Stimulated activated CD8-positive, alpha-beta memory T cell treated with anti-CD3 and anti-CD28 coated beads, Interleukin-7, amount 100 ng/mL, for 1 hour (primary cell): ENCODE data around the gene PODXL2.
"Not testable (repeated sequence)": the region's sequence is repeated elsewhere in the genome, so short reads cannot be mapped to it uniquely, and the experiment has no call there.

ENCODE experiments used
- DNase-seq, 2 donors: peaks; one replicate each; pipeline ENCODE4 v3.0.0-alpha.2; 2020; ENCODE audit warnings: low read depth in 2 of 2

PODXL2 gene

DNA sequence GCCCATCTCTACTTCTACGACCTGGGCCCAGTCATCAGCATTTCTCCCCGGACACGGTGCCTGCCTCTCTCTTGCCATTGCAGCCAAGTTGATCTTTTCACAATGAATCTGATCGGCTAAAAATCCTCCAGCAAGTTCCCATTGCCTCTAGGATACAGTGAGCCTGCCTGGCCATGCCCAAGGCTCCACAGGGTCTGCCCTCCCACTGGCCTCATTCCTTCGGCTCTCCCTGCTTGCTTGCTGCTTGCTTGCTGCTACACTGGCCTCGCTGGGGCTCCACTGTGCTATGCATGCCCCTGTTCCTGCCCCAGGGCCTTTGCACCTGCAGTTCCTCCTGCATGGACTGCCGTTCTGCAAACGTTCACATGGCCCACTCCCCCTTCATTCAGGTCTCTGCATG is 45.8 kb downstream of the PODXL2 start:
- DNase-seq, result no peak

DNA sequence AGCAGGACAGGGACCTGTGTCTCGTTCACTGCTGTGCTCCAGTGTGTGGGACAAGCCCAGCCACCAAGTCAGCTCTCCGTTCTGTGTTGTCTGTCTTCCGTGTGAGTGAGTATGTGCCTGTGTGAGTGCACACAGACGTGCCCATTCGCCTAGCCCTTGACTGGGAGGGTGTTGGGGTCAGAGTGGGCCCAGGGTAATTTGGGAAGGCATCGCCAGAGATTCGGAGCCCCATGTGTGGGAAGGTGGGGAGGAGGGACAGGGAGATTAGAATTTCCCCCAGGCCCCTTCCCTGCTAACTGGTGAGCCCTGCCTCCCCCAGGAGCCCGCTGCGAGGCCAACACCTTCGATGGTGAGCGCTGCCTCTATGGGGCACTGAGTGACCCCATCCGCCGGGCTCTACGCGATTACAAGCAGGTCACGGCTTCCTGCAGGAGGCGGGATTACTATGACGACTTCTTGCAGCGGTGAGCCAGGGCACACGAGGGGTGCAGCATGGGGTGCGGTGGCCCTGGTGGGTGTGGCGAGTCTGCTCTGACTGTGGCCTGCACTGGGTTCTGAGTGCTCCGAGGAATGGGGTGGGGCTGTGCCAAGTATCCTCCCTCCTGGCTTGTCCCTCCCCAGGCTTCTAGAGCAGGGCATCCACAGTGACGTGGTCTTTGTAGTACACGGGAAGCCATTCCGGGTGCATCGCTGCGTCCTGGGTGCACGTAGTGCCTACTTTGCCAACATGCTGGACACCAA is 46.8 kb downstream of the PODXL2 start:
- no peak for DNase-seq

DNA sequence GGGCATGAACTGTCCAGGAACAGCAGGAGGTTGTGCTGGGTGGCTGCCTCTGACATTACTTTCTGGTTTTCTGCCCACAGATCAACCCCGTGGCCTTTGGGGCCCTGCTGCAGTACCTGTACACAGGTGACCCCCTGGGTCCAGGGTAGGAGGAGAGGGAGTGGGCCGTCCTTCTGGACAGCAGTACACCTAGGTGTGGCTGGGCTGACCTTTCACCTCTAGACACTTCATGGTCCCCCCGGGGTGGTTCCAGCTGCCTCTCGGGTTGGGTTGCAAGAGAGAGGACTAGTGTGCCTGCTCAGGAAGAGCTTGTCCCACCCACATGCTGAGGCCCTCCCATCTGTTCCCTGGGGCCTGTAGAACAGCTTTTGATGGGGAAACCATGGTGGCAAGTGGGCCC is 47.5 kb downstream of the PODXL2 start:
- DNase-seq, result no peak

DNA sequence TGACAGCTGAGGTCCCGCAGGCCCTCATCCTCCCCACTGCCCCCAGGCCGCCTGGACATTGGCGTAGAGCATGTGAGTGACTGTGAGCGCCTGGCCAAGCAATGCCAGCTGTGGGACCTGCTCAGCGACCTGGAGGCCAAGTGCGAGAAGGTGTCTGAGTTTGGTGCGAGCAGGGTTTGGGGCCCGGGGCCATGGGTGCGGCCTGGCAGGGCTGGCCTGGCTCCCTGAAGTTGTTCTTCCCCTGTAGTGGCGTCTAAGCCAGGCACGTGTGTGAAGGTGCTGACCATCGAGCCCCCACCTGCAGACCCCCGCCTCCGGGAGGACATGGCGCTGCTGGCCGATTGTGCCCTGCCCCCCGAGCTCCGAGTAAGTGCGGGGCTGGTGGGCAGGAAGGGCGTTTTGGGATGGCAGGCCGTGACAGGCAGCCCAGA is 48.0 kb downstream of the PODXL2 start:
- DNase-seq, result no peak

DNA sequence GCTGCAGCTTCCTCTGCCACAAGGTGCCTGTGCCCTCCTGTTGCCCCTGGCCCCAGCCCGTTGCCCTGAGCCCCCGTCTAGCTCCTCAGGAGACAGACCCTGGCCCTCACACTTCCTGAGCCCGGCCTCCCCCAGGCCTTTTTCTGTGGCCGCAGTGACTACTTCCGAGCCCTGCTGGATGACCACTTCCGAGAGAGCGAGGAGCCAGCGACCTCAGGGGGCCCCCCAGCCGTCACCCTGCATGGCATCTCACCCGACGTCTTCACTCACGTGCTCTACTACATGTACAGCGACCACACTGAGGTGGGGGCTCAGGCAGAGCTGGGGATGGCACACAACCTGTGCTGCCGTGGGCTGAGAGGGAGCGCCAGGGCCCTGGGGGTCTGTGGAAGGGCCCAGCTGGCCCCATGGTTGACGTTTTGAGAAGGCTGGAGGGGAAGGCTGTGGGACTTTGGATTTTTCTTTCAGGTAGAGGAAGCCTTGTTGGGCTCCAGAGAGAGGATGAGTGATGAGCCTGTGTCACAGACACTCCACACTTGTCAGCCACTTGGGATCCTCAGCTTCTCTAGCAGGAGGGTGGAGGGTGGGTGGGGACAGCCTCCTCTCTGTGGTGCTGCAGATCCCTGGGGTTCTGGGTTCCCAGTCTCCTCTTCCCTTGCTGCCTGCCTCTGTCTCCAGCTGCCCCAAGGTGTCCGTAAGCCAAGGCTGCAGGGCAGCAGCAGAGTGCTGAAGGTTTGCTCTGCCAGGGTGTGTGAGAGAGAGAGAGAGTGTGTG is 48.7 kb downstream of the PODXL2 start:
- no peak for DNase-seq

DNA sequence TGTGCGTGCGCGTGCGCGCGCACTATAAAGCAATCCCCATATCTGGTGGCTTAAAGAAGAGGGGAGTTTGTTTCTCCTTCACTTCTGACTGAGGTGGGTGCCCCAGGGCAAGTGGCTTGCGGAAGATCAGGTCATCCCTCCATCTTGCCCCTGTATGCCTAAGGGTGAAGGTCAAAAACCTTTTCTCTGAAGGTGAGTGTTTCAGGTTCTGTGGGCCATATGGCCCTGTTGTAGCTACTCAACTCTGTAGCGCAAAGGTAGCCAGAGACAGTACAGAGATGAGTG is 49.3 kb downstream of the PODXL2 start:
- DNase-seq, result no peak

DNA sequence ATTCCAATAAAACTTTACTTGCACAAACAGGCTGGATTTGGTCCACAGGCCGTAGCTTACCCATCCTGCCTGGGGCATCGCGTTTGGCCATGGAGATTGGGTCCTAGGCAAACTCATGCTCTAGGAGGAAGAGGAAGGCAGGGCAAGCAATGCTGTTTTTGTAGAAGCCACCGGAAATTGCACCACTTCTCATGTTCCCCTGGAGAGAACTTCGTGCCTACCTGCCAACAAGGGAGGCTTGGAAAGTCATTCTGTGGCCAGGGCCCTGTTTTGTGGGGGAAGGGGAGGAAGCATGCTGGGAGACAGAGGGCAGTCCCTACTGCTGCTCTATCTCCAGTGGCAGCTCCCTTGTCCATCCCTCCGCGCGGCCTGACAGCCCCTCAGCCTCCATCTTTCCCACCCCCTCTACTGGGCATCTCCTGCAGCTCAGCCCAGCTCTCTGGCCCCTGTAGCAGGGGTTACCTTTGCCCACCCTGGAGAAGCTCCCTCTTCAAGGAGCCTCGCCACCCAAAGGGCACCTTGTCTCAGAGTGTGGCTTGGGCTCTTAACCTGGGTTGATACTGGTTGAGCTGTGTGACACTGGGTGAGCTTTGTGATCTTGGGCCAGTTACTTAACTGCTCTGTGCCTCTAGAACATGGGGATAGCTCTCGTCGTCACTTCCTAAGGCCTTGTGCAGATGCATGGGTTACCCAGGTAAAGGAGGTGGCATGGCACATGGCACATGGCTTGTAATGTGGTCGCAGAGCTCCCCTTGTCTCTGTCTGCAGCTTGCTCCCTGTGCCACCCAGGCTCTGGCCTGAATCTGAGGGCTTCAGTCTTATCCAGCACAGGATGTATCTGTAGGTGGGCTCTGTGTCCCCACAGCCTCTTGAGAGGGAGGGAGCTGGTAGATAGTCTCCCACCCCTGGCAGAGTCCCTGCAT is 49.9 kb downstream of the PODXL2 start:
- DNase-seq, result no peak

DNA sequence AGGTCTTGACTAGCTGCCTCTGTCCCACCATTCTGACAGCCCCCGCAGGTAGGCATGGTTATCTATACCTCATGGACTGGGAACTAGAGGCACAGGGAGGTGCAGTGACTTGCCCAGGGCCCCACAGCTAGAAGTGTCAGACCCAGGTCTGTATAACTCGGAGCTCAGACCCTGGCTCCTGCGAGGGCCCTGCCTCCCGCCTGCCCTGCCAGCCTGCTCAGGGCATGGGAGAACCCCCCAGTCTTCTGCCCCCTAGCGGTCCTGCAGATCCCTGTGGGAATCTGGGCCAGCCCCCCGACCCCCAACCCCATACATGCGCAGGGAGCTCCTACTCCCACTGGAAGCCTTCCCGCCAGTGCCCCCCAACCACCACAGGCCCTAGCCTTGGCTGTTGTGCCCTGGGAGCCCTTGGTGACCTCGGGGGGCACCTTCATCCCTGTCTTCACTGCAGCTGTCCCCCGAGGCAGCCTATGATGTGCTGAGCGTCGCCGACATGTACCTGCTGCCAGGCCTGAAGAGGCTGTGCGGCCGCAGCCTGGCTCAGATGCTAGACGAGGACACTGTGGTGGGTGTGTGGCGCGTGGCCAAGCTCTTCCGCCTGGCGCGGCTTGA is 50.7 kb downstream of the PODXL2 start:
- DNase-seq, result no peak

DNA sequence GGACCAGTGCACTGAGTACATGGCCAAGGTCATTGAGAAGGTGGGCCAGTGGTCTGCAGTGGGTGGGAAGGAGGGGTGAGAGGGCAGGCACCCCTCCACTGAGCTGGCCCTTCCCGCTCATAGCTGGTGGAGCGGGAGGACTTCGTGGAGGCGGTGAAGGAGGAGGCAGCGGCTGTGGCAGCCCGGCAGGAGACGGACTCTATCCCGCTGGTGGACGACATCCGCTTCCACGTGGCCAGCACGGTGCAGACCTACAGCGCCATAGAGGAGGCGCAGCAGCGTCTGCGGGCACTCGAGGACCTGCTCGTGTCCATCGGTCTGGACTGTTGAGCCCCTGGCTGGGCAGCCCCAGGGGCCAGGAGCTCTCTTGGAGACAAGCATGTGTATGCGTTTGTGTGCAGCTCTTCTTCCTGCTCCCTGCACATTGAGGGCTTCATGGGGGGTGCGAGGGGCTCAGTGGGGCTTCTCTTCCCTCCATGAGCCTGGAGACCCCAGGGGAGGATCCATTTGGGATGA is 51.2 kb downstream of the PODXL2 start:
- no peak for DNase-seq

DNA sequence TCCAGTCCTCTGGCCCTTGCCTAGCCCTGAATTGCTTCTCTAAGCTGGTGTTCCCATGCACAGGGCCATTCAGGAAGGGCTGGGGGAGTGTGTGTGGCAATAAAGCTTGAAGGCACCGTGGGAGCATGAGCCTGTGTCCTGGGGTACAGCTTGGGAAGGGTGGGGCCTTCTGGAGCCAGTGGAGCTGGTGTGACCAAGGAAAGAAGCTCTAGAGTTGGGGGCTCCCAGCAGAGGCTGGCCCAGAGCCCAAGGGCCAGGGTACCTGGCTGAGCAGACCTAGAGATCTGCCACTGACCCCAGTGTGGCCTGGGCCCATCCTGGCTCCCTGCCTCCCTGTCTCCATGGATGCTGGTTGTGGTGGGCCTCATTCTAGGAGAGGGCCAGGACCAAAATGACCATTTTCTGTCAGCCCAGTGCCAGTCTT is 51.8 kb downstream of the PODXL2 start:
- no peak for DNase-seq

DNA sequence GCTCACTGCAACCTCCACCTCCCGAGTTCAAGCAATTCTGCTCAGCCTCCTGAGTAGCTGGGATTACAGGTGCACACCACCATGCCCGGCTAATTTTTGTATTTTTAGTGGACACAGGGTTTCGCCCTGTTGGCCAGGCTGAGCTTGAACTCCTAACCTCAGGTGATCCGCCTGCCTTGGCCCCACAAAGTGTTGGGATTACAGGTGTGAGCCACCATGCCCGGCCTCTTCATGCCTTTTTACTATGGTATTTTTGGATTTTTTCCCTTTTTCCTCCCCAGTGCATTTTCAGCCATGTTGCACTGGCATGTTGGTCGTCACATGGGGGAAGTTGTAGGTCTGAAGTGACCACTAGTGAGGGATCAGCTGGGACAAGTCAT is 53.2 kb downstream of the PODXL2 start:
- not testable (repeated sequence) for DNase-seq

DNA sequence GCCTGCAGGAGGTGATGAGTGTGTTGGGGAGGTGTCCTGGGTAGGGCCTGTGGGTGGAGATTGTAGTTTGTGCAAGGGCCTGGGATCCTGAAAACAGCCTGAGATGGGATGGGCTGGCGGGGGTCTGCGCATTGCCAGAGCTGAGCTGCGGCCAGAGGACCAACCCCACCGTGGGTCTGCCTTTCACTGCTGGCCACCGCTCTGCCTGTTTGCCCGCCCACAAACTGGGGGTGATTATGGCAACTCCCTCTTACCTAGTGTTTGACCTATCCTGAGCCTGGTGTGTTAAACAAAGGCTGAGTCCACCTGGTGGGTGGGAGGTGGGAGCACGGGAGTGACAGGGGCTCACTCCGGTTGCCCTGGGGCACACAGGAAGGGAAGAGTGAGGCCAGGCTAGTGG is 53.6 kb downstream of the PODXL2 start:
- DNase-seq, result no peak

DNA sequence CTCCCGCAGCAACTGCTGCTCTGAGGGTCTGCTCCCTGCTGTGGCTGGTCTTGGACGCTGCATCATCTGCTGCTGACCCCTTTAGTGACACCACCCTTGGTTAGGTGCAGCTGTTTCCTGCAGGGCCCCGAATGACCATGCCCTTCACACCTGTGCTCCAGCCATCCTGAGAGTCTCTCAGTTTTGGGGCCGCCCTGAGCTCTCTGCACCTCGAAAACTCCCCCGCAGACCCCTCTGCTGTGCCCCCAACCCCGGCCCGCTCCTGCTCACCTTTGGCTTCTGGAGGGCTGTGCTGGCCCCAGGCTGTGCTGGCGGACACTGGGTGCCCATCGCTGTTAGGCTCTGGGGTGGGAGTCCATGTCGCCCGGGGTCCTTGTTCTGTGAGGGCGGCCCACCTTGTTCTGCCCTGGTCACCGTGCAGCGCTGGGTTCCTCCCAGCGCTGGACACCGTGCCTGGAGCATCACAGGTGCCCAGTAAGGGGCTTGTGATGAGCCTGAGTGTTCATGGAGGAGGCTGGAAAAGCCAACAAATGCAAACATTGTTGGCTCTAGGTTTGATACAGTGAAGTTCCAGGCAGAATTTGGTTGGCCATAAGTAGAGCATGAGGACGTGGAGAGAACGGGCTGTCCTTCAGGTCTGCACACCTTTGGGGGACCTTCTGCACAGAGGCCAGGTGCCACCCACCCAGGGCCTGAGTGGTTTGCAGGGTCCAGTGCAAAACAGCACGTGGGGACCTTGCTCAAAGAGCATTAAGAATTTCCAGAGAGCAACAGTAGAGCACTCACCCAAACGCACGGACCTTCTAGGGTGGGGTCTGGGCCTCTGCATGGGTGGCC is 56.1 kb downstream of the PODXL2 start:
- no peak for DNase-seq

DNA sequence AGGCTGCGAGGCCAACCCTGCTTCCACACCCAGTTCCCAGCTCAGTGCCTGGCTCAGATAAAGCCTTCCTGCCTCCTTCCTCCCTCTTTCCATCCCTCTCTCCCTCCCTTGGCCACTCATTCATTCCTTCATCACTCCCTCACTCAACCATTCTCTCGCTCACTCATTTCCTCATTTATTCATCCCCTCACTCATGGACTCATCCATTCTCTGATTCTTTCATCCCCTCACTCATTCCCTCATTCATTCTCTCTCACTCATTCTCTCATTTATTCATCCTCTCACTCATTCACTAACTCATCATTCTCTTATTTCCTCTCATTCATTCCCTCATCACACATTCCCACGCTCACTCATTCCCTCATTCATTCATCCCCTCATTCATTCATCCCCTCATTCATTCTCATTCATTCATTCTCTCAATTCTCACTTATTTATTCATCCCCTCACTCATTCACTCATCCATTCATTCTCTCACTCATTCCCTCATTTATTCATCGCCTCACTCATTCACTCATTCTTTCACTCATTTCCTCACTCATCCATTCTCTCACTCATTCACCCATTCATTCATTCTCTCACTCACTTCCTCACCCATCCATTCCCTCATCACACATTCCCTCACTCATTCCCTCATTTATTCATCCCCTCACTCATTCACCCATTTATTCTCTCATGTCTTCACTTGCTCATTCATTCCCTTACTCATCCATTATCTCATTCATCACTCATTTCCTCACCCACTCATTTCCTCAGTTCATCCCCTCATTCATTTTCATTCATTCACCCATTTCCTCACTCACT is 56.9 kb downstream of the PODXL2 start:
- no peak for DNase-seq

DNA sequence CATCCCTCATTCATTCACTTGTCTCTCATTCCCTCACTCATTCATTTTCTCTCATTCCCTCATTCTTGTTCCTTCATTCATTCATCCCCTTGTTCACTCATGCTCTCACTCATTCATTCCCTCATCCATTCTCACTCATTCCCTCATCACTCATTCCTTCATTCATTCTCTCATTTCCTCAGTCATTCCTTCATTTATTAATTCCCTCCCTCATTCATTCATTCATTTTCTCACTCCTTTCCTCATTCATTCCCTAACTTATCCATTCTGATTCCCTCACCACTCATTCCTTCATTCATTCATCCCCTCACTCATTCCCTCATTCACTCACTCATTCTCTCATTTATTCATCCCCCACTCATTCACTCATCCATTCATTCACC is 57.5 kb downstream of the PODXL2 start:
- DNase-seq, result no peak

DNA sequence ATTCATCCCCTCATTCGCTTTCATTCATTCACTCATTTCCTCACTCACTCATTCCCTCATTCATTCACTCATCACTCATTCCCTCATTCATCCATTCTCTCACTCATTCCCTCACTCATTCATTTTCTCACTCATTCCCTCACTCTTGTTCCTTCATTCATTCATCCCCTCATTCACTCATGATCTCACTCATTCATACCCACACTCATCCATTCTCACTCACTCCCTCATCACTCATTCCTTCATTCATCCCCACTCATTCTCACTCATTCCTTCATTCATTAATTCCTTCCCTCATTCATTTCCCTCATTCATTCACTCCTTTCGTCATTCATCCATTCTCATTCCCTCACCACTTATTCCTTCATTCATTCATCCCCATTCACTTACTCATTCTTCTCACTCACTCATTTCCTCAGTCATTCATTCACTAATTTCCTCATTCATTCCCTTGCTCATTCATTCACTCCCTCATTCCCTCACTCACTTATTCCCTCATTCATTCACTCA is 58.3 kb downstream of the PODXL2 start:
- DNase-seq, result no peak

DNA sequence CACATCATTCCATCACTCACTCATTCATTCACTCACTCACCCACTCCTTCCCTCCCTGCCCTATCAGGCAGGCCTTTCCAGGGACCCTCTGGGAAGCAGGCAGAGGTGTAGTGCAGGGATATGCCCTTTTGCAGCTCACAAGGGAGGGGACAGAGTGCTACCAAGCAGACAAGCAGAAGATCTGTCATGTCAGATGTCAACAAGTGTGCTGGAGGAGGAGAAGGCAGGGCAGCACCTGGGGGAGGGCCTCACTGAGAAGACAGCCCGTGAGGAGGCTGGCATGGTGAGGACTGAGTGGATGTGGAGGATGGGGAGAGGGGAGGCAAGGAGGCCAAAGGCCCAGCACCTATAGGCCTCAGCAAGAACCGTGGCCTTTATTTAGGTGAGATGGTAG is 59.0 kb downstream of the PODXL2 start:
- no peak for DNase-seq

DNA sequence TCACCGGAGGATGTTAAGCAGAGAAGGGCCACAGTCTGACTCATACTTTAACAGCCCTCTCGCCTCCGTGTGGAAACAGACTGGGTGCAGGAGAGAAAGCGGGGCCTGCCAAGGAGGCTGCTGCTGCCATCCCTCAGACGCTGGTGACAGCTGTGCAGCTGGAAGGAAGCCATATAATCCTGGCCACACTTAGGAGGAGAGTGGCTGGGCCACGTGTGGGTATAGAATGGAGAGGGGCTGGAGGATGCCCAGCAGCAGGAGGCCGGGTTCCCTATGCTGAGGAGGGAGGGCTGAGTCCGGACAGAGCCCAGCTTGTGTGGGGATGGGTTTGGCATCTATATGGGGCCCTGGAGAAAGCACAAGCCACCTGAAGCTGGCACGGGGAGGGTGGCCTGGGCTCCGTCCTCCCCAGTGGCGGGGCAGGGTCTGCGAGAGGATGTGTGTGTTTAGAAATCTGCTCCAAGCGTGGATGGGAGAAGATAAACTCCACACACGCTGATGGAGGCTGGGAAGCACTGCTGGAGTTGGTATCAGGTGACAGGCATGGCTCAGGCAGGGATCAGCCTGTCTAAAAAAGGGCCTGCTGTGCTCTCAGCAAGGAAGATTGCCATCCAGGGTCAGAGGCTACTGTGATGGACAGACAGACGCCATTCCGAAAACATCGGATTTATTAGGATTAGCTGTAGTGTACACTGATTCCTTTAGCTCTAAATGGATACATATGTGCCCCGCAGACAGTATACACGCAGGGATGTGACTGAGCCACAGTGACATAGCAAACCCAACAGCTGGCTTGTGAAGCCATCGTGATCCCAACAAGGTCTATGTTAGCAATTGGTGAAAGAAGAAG is 59.7 kb downstream of the PODXL2 start:
- DNase-seq, result no peak

DNA sequence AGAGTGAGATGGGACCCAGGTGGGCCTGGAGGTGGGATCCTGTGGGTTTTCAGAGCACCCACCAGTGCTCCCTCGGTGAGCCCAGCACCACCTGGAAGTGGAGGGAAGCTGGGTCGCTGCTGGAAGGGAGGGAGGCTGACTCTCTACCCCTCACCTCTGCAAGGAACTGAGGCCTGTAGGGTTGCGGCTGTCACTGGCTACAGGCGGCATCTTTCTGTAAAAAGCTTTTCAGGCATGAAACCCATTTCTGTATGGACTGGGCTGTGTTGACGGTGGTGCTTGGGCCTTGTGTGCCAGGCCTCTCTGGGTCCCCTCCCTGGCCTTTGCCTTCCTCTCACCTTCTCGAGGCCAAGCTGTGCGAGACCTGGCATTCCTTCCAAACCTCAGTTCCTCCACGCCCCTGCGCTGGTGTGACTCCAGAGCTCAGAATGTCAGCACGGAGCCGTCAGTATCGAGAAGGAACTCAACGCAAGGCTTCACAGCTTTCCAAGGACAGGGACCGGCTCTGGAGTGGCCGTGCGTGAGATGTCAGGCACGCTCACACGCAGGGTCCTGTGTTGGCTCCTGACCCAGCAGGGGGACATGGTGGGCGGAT is 60.4 kb downstream of the PODXL2 start:
- no peak for DNase-seq
